ENCODE measurements around the gene NATD1. TPM values are rescaled to one million over a fixed set of nuclear protein-coding genes. Genes with fewer than 3 reads are reported as not detected.

NATD1 gene
- total and polyA plus RNA-seq, 2 experiments from 2014 or later: 5.0 to 6.7 TPM

DNA sequence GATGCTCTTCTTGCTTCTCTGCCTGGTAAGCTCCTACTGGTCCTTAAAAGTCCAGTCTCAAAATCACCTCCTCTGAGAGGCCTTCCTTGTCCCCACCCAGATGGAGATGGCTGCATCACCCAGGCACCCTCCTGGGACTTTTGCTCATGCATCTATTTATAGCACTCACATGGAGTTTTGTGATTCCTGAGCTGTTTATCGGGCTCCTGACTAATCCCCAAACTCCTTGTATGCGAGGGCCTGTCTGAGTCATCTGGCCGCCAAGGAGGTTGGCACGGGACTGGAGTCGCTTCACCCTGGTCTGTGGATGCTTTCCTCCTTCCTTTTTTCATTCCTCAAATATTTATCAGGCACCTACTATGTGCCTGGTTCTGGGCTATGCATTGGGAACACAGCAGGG lies 29.0 kb upstream of the NATD1 start:
- Histone ChIP-seq H3K27ac (no peak overlapping the region), H3K79me2 (peaks cover 22% of the 10 kb centered on the region), H2AFZ (no peak overlapping the region), H3K27me3 (no peaks in the 10 kb centered on the region), H3K4me2 (no peak overlapping the region), H3K9me3 (ENCODE audit: low read depth) (no peaks in the 10 kb centered on the region), H3K4me3 (no peak overlapping the region), H3K36me3 (replicated peaks; ENCODE audit: insufficient read depth, low read depth) (no peaks in the 10 kb centered on the region), H3K4me1 (ENCODE audit: insufficient read depth) (peaks cover 8% of the 10 kb centered on the region), H4K20me1 (ENCODE audit: insufficient read depth, poor library complexity, severe bottlenecking) (peaks cover 6% of the 10 kb centered on the region), H3K9me2 (replicated peaks; ENCODE audit: insufficient read depth) (no peaks in the 10 kb centered on the region)
- 63% methylated on average over 5 of the region's 5 CpGs for WGBS (ENCODE audit: low lambda C conversion rate, missing lambda C conversion rate)
- DNase-seq (ENCODE audit: low spot score): peak; percentile 76
- TF ChIP-seq EZH2phosphoT487 (IDR thresholded peaks at IDR 0.05; ENCODE audit: low read depth, severe bottlenecking, unreplicated experiment): no peak
- TF ChIP-seq, protein P1, sequence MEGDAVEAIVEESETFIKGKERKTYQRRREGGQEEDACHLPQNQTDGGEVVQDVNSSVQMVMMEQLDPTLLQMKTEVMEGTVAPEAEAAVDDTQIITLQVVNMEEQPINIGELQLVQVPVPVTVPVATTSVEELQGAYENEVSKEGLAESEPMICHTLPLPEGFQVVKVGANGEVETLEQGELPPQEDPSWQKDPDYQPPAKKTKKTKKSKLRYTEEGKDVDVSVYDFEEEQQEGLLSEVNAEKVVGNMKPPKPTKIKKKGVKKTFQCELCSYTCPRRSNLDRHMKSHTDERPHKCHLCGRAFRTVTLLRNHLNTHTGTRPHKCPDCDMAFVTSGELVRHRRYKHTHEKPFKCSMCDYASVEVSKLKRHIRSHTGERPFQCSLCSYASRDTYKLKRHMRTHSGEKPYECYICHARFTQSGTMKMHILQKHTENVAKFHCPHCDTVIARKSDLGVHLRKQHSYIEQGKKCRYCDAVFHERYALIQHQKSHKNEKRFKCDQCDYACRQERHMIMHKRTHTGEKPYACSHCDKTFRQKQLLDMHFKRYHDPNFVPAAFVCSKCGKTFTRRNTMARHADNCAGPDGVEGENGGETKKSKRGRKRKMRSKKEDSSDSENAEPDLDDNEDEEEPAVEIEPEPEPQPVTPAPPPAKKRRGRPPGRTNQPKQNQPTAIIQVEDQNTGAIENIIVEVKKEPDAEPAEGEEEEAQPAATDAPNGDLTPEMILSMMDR (IDR thresholded peaks at IDR 0.05; ENCODE audit: poor library complexity): no peak
- no peak for TF ChIP-seq EZH2 (IDR thresholded peaks at IDR 0.05; ENCODE audit: borderline replicate concordance)

DNA sequence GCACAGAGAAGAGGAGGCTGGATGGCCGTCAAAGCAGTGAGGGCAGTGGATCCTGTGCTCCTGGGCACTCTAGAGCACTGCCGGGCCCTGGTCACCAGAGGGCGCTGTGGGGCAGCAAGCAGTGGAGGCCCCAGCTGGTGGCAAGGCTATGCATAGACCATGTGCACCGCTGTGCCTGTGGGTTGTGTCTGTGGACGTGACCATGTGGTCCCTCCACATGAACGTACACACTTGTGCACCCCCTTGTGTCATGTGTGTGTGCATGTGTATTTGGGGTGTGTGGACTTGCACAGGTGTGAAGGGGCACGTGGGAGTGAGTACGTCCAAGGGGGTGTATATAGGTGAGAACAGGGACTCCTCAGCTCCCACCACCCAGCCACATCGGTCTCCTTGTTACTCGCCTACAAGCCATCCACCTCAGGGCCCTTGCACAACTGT lies 26.9 kb upstream of the NATD1 start:
- peak; percentile 91 for DNase-seq (ENCODE audit: low spot score)
- H3K9me3 ChIP-seq (ENCODE audit: low read depth): no peaks in the 10 kb centered on the region
- no peaks in the 10 kb centered on the region for H3K36me3 ChIP-seq (replicated peaks; ENCODE audit: insufficient read depth, low read depth)
- no peak overlapping the region for H3K4me2 ChIP-seq
- no peak overlapping the region for H3K27ac ChIP-seq
- H3K79me2 ChIP-seq: peaks cover 3% of the 10 kb centered on the region
- no peaks in the 10 kb centered on the region for H3K27me3 ChIP-seq
- H3K4me3 ChIP-seq: no peak overlapping the region
- H4K20me1 ChIP-seq (ENCODE audit: insufficient read depth, poor library complexity, severe bottlenecking): no peaks in the 10 kb centered on the region
- H3K4me1 ChIP-seq (ENCODE audit: insufficient read depth): peaks cover 4% of the 10 kb centered on the region
- TF ChIP-seq EZH2phosphoT487 (IDR thresholded peaks at IDR 0.05; ENCODE audit: low read depth, severe bottlenecking, unreplicated experiment) (no peak), EZH2 (IDR thresholded peaks at IDR 0.05; ENCODE audit: borderline replicate concordance) (no peak)
- TF ChIP-seq, protein P1 (IDR thresholded peaks at IDR 0.05; ENCODE audit: poor library complexity): peak; percentile 91
- H2AFZ ChIP-seq: no peak overlapping the region
- no peaks in the 10 kb centered on the region for H3K9me2 ChIP-seq (replicated peaks; ENCODE audit: insufficient read depth)
- 33% methylated on average over 10 of the region's 10 CpGs for WGBS (ENCODE audit: low lambda C conversion rate, missing lambda C conversion rate)

DNA sequence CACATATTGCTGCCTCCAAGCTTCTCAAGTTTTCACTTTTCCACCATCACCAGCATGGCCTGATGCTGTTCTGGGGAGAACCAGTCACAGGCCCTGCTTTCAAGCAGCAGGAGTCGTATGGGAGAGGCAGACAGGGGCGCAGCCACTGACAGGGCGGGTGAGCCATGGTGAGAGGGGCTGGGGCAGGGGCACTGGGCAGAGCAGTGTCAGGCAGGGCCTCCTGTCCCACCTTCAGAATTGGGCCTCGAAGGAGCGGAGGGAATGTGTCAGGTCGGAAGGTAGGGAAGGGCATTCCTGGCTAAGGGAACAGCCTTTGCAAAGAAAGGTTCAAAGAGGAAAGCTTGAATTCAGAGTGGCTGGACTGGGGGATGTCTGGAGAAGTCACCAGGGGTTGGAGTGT lies 26.4 kb upstream of the NATD1 start:
- Histone ChIP-seq H3K27ac (no peak overlapping the region), H3K9me3 (ENCODE audit: low read depth) (no peaks in the 10 kb centered on the region), H3K27me3 (no peaks in the 10 kb centered on the region), H2AFZ (no peak overlapping the region), H3K4me2 (no peak overlapping the region), H4K20me1 (ENCODE audit: insufficient read depth, poor library complexity, severe bottlenecking) (no peaks in the 10 kb centered on the region), H3K36me3 (replicated peaks; ENCODE audit: insufficient read depth, low read depth) (no peaks in the 10 kb centered on the region), H3K4me1 (ENCODE audit: insufficient read depth) (peaks cover 6% of the 10 kb centered on the region), H3K4me3 (no peak overlapping the region), H3K9me2 (replicated peaks; ENCODE audit: insufficient read depth) (no peaks in the 10 kb centered on the region), H3K79me2 (no peaks in the 10 kb centered on the region)
- WGBS (ENCODE audit: low lambda C conversion rate, missing lambda C conversion rate): 86% methylated on average over 6 of the region's 6 CpGs
- no peak for DNase-seq (ENCODE audit: low spot score)
- TF ChIP-seq EZH2phosphoT487 (IDR thresholded peaks at IDR 0.05; ENCODE audit: low read depth, severe bottlenecking, unreplicated experiment) (no peak), EZH2 (IDR thresholded peaks at IDR 0.05; ENCODE audit: borderline replicate concordance) (no peak)
- TF ChIP-seq, protein P1 (IDR thresholded peaks at IDR 0.05; ENCODE audit: poor library complexity): no peak

DNA sequence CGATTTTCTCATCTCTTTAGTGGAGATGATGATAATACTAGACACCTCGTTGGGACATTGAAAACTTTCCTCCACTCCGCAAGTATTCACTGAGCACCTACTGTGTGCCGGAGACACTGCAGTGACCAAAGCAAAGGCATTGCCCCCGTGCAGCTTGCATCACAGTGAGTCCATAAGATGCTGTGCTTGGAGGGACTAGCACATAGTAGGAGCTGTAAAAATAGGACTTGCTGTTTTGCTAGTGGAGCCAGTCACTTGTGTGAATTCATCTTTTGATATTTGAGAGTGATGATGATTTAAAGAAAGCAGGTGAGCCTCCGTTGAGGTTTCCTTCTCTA lies 26.0 kb upstream of the NATD1 start:
- TF ChIP-seq, protein P1 (IDR thresholded peaks at IDR 0.05; ENCODE audit: poor library complexity): no peak
- TF ChIP-seq EZH2 (IDR thresholded peaks at IDR 0.05; ENCODE audit: borderline replicate concordance): no peak
- no peak for TF ChIP-seq EZH2phosphoT487 (IDR thresholded peaks at IDR 0.05; ENCODE audit: low read depth, severe bottlenecking, unreplicated experiment)
- WGBS (ENCODE audit: low lambda C conversion rate, missing lambda C conversion rate): 92% methylated on average over 6 of the region's 6 CpGs
- Histone ChIP-seq H3K27ac (no peak overlapping the region), H3K9me2 (replicated peaks; ENCODE audit: insufficient read depth) (no peaks in the 10 kb centered on the region), H2AFZ (no peak overlapping the region), H3K4me1 (ENCODE audit: insufficient read depth) (peaks cover 6% of the 10 kb centered on the region), H3K27me3 (no peaks in the 10 kb centered on the region), H3K36me3 (replicated peaks; ENCODE audit: insufficient read depth, low read depth) (no peaks in the 10 kb centered on the region), H4K20me1 (ENCODE audit: insufficient read depth, poor library complexity, severe bottlenecking) (no peaks in the 10 kb centered on the region), H3K4me2 (no peak overlapping the region), H3K9me3 (ENCODE audit: low read depth) (no peaks in the 10 kb centered on the region), H3K4me3 (no peak overlapping the region), H3K79me2 (no peaks in the 10 kb centered on the region)
- DNase-seq (ENCODE audit: low spot score): no peak

Data from hepatocyte (in vitro differentiated cells).